Astrocyte (in vitro differentiated cells and primary cell): ENCODE measurements around the gene KCNJ5. TPM values are rescaled to one million over a fixed set of nuclear protein-coding genes. Genes with fewer than 3 reads are reported as not detected.

Experiments used
- DNase-seq: peaks from one replicate; pipeline ENCODE4 v3.0.0-alpha.2; 2010; ENCODE audit warnings: low read depth
- FAIRE-seq: peaks from 2 replicates; lab custom pipeline; 2011; peaks lifted over from hg19 to GRCh38; lab: Jason Lieb, UNC
- H2AFZ ChIP-seq: 2 replicates; pipeline ENCODE4 v1.6.0; 2012; ENCODE audit warnings: low read depth, low read length, inconsistent platforms
- H3K27ac ChIP-seq: 2 replicates; pipeline ENCODE4 v1.5.1; 2011; ENCODE audit warnings: low read depth, low read length, inconsistent platforms
- H3K27me3 ChIP-seq: 2 replicates; pipeline ENCODE4 v1.6.0; 2011; ENCODE audit warnings: low read length, inconsistent platforms; ENCODE audit not compliant: insufficient read depth
- H3K36me3 ChIP-seq: 2 replicates; pipeline ENCODE4 v1.5.1; 2011; ENCODE audit warnings: low read length, inconsistent platforms; ENCODE audit not compliant: insufficient read depth
- H3K4me1 ChIP-seq: 2 replicates; pipeline ENCODE4 v1.5.1; 2011; ENCODE audit warnings: low read length, inconsistent platforms; ENCODE audit not compliant: insufficient read depth
- H3K4me2 ChIP-seq: 2 replicates; pipeline ENCODE4 v1.6.0; 2012; ENCODE audit warnings: low read length, inconsistent platforms
- H3K4me3 ChIP-seq: 2 replicates; pipeline ENCODE4 v1.5.1; 2011; ENCODE audit warnings: low read depth, mild to moderate bottlenecking, low read length, inconsistent platforms; ENCODE audit not compliant: insufficient read depth
- H3K79me2 ChIP-seq: 2 replicates; pipeline ENCODE4 v1.6.0; 2012; ENCODE audit warnings: mild to moderate bottlenecking, low read length, inconsistent platforms; ENCODE audit not compliant: insufficient read depth
- H3K9ac ChIP-seq: 2 replicates; pipeline ENCODE4 v1.6.0; 2012; ENCODE audit warnings: mild to moderate bottlenecking, low read length, inconsistent platforms
- H3K9me3 ChIP-seq: 2 replicates; pipeline ENCODE4 v1.5.1; 2012; ENCODE audit warnings: low read depth, mild to moderate bottlenecking, low read length, inconsistent platforms; ENCODE audit not compliant: insufficient read depth
- H4K20me1 ChIP-seq: 2 replicates; pipeline ENCODE4 v1.6.0; 2012; ENCODE audit warnings: low read length, inconsistent platforms; ENCODE audit not compliant: insufficient read depth
- H3K27ac Mint-ChIP-seq: one replicate; pipeline ENCODE4 v1.8.0; 2021; ENCODE audit warnings: mild to moderate bottlenecking, mixed read lengths; ENCODE audit not compliant: unreplicated experiment
- H3K27me3 Mint-ChIP-seq: one replicate; pipeline ENCODE4 v1.8.0; 2021; ENCODE audit warnings: low read depth, mixed read lengths; ENCODE audit not compliant: unreplicated experiment
- H3K36me3 Mint-ChIP-seq: one replicate; pipeline ENCODE4 v1.8.0; 2021; ENCODE audit warnings: low read depth, mixed read lengths; ENCODE audit not compliant: unreplicated experiment
- H3K4me1 Mint-ChIP-seq: one replicate; pipeline ENCODE4 v1.8.0; 2021; ENCODE audit warnings: low read depth, mixed read lengths; ENCODE audit not compliant: unreplicated experiment
- H3K4me3 Mint-ChIP-seq: one replicate; pipeline ENCODE4 v1.8.0; 2021; ENCODE audit warnings: mild to moderate bottlenecking, moderate library complexity, mixed read lengths; ENCODE audit not compliant: unreplicated experiment
- H3K9me3 Mint-ChIP-seq: one replicate; pipeline ENCODE4 v1.8.0; 2021; ENCODE audit warnings: mild to moderate bottlenecking, mixed read lengths; ENCODE audit not compliant: unreplicated experiment
- CTCF ChIP-seq: IDR thresholded peaks from 2 replicates; pipeline ENCODE4 v1.5.1; 2011; ENCODE audit warnings: low read depth, mild to moderate bottlenecking, inconsistent platforms, low read length, moderate library complexity; ENCODE audit not compliant: insufficient read depth
- EZH2 ChIP-seq: IDR thresholded peaks from 2 replicates; pipeline ENCODE4 v1.6.1; 2012; ENCODE audit warnings: mild to moderate bottlenecking, low read length, inconsistent platforms; ENCODE audit not compliant: insufficient read depth
- total RNA-seq: library from RNA; stranded (reverse); gene quantifications from 2 replicates; pipeline ENCODE4 v1.2.1, GENCODE V29; 2021

Gene KCNJ5
- total RNA-seq, 1 donor from 2014 or later = 1.4 TPM

GRCh38 chr11:128884703-128885338, 6.3 kb upstream of the KCNJ5 start:
- Mint-ChIP-seq H3K27ac (no peak overlapping the region), H3K36me3 (no peaks in the 10 kb centered on the region), H3K9me3 (no peaks in the 10 kb centered on the region), H3K27me3 (peaks cover 55% of the 10 kb centered on the region), H3K4me1 (peaks cover 3% of the 10 kb centered on the region), H3K4me3 (no peak overlapping the region)
- TF ChIP-seq CTCF (peak; percentile 73), EZH2 (no peak)
- peak; percentile 27 for DNase-seq
- Histone ChIP-seq H3K4me2 (no peak overlapping the region), H4K20me1 (no peaks in the 10 kb centered on the region), H3K79me2 (no peaks in the 10 kb centered on the region), H3K9ac (no peak overlapping the region), H3K27me3 (peaks cover 61% of the 10 kb centered on the region), H3K4me1 (no peaks in the 10 kb centered on the region), H2AFZ (no peak overlapping the region), H3K4me3 (no peak overlapping the region), H3K9me3 (no peaks in the 10 kb centered on the region), H3K27ac (no peak overlapping the region), H3K36me3 (no peaks in the 10 kb centered on the region)
- peak; percentile 9 for FAIRE-seq

GRCh38 chr11:128886406-128887124, 4.6 kb upstream of the KCNJ5 start:
- H3K27ac ChIP-seq = no peak overlapping the region
- no peak for FAIRE-seq
- TF ChIP-seq EZH2 (no peak), CTCF (peak; percentile 11)

More at GRCh38 chr11:128886406-128887124, 4.6 kb upstream of the KCNJ5 start:
- H4K20me1 ChIP-seq = no peaks in the 10 kb centered on the region
- H3K36me3 Mint-ChIP-seq = no peaks in the 10 kb centered on the region
- no peak overlapping the region for H3K9ac ChIP-seq
- peaks cover 8% of the 10 kb centered on the region for H3K4me1 ChIP-seq
- H3K4me1 Mint-ChIP-seq = peaks cover 3% of the 10 kb centered on the region
- H3K4me3 Mint-ChIP-seq = no peak overlapping the region
- H3K4me3 ChIP-seq = no peak overlapping the region
- H3K9me3 ChIP-seq = no peaks in the 10 kb centered on the region
- no peaks in the 10 kb centered on the region for H3K36me3 ChIP-seq
- H3K27ac Mint-ChIP-seq = no peak overlapping the region
- H3K9me3 Mint-ChIP-seq = no peaks in the 10 kb centered on the region
- no peak for DNase-seq
- peaks cover 59% of the 10 kb centered on the region for H3K27me3 ChIP-seq
- no peaks in the 10 kb centered on the region for H3K79me2 ChIP-seq
- peaks cover 58% of the 10 kb centered on the region for H3K27me3 Mint-ChIP-seq
- no peak overlapping the region for H3K4me2 ChIP-seq
- no peak overlapping the region for H2AFZ ChIP-seq
